Psoas muscle (tissue), 8 donors: ENCODE measurements around the gene STARD13. TPM values are rescaled to one million over a fixed set of nuclear protein-coding genes. Genes with fewer than 3 reads are reported as not detected.

ENCODE experiments used
- ATAC-seq, 4 donors: fragments of 200-7000 bp; cut with Tn5 transposase; one replicate each; pipeline ENCODE4 v1.9.1; 2020; ENCODE audit warnings: moderate library complexity in 3 of 4, mild to moderate bottlenecking in 2 of 4
- DNase-seq, 2 donors: peaks; one replicate each; pipeline ENCODE4 v3.0.0-alpha.2; 2020
- H3K27ac ChIP-seq: fragments of 200-600 bp; one replicate; pipeline ENCODE4 v1.8.0; 2022
- H3K27me3 ChIP-seq, 3 donors: fragments of 200-600 bp in 1 of 3; one replicate each; pipeline versions ENCODE4 v1.6.1 to v1.8.0; 2013 to 2022; ENCODE audit warnings: low read length in 2 of 3, mild to moderate bottlenecking in 2 of 3, moderate library complexity in 1 of 3; ENCODE audit not compliant: insufficient read depth in 3 of 3
- H3K36me3 ChIP-seq, 2 donors: fragments of 200-600 bp in 1 of 2; one replicate each; pipeline versions ENCODE4 v1.6.1 to v1.8.0; 2013 to 2022; ENCODE audit warnings: low read depth in 1 of 2, mild to moderate bottlenecking in 1 of 2, moderate library complexity in 1 of 2; ENCODE audit not compliant: insufficient read depth in 1 of 2
- H3K4me1 ChIP-seq: fragments of 200-600 bp; one replicate; pipeline ENCODE4 v1.8.0; 2022
- H3K4me3 ChIP-seq: fragments of 200-600 bp; one replicate; pipeline ENCODE4 v1.8.0; 2022; ENCODE audit warnings: mild to moderate bottlenecking
- H3K9me3 ChIP-seq: fragments of 200-600 bp; one replicate; pipeline ENCODE4 v1.8.0; 2022
- WGBS, 3 donors: extraction: QIAGEN DNeasy Blood & Tissue Kit; methylation state at CpG; one replicate each; pipeline versions ENCODE4 v1.1.6 to v1.1.7; 2013; 5-methylcytosine and 5-hydroxymethylcytosine counted together
- intact Hi-C, 2 donors: fragments of 100-400 bp; cut with DNase I; formaldehyde crosslinking; loops; one replicate each; pipeline versions ENCODE4 v1.11.0 to v1.14.2; 2022
- polyA plus RNA-seq, 3 donors: library from polyadenylated mRNA; stranded (reverse); fragments of 200-250 nt; gene quantifications; one replicate each; pipeline ENCODE4 v1.2.3, GENCODE V29; 2013
- total RNA-seq, 4 donors: library from RNA; stranded (reverse); fragmentation: NEBNext Ultra II Directional in 2 of 4; extraction: Animal tissue kit (Norgen Biotek cat#: 25700) in 2 of 4; gene quantifications; one replicate each; pipeline versions ENCODE4 v1.2.1 to v1.2.4, GENCODE V29; 2021 to 2023
- TF ChIP-seq, protein P1 (sequence below): fragments of 200-600 bp; IDR thresholded peaks from one replicate; pipeline ENCODE4 v1.8.0; 2022; ENCODE audit warnings: antibody characterized with exemption
- donor health status: healthy with polysubstance abuse.
- donor health status: DM: no; HTN: no; CAD: no; lungs with moderate emphysema.
- donor health status: Bipolar disorder and iron deficiency.
- donor health status: healthy.
- donor health status: DM: yes; HTN: yes; CAD: no.
- donor health status: DM: no; HTN: no; CAD: no.
- donor health status: DM: no; HTN: no; CAD: no.
- donor health status: DM: yes; HTN: yes; CAD: no.

STARD13 gene
- total and polyA plus RNA-seq, 7 donors = 2.3 to 9.2 (median 5.6) TPM

DNA sequence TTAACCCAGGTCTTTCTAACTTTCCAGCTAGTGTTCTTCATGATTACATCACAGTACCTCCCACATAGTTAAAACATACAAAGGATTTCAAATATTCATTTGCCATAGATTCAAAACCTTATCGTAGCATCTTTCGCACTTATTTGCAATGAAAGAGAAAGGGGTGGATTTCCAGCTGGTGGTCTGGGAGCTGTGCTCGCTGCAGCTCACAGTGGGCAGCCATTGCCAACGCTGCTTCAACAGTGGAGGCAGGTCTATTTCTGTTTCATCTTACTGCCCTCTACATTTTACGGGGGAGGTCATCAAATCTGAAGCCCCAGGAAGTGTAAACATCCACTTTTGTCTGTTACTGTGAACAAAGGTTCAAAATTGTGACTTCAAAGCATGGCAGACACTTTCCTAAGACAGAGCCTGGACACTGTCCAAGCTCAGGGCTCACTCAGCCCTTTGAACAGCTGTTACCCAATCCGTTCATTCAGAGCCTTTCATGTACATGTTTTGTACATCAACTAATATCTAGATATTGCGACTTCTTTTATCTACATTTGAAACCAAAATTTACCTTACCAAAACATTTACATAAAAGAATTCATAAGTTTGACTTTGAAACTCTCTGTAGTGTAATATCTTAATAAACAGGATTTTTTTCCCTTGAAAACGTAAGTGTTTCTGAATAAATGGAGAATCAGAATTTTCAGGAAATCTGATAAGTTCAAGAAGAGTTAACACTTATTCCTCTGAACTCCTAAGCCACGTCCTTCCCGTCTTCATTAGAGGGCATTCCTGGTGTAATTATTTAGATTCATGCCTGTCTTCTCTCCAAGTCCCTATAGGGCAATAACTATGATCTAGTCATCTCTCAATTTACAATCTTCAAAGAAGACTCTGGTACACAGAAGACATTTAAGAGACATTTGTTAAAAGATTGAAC lies 25.1 kb downstream of the STARD13 start:
- peaks cover 55% of the 10 kb centered on the region for H3K4me1 ChIP-seq
- H3K36me3 ChIP-seq = no peaks in the 10 kb centered on the region
- 52 to 64% (median 58%) methylated on average over 10 of the region's 10 CpGs for WGBS, 3 donors
- intact Hi-C loops = no loop called here
- ATAC-seq (peak in 1 of 4 donors; percentile 50), DNase-seq (no peak)
- TF ChIP-seq, protein P1, sequence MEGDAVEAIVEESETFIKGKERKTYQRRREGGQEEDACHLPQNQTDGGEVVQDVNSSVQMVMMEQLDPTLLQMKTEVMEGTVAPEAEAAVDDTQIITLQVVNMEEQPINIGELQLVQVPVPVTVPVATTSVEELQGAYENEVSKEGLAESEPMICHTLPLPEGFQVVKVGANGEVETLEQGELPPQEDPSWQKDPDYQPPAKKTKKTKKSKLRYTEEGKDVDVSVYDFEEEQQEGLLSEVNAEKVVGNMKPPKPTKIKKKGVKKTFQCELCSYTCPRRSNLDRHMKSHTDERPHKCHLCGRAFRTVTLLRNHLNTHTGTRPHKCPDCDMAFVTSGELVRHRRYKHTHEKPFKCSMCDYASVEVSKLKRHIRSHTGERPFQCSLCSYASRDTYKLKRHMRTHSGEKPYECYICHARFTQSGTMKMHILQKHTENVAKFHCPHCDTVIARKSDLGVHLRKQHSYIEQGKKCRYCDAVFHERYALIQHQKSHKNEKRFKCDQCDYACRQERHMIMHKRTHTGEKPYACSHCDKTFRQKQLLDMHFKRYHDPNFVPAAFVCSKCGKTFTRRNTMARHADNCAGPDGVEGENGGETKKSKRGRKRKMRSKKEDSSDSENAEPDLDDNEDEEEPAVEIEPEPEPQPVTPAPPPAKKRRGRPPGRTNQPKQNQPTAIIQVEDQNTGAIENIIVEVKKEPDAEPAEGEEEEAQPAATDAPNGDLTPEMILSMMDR = no peak
- no peak overlapping the region for H3K27ac ChIP-seq
- no peaks in the 10 kb centered on the region for H3K27me3 ChIP-seq
- H3K4me3 ChIP-seq = no peak overlapping the region
- H3K9me3 ChIP-seq = no peaks in the 10 kb centered on the region

DNA sequence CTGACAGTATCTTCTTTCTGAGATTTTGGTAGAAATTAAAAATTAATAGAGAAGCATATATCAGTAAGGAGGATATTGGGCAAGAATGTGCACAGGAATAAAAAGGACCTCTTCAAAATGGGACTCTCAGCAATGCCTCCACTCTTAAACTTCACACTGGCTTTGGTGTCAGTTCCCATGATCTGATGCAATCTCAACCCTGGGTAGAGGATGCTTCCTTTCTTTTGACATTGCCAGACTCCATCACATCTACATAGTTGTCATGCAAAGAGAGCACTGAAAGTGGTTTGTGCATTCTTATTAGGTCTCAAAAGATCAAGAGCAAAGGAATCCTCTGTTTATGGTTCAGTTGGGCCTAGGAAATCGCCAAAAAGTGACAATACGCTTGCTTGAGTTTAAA lies 26.3 kb downstream of the STARD13 start:
- peaks cover 44% of the 10 kb centered on the region for H3K4me1 ChIP-seq
- intact Hi-C loops = no loop called here

GRCh38 chr13:33258808-33259193 lies 26.8 kb downstream of the STARD13 start:
- Histone ChIP-seq H3K9me3 (no peaks in the 10 kb centered on the region), H3K27ac (no peak overlapping the region), H3K36me3 (no peaks in the 10 kb centered on the region), H3K27me3 (no peaks in the 10 kb centered on the region), H3K4me3 (no peak overlapping the region), H3K4me1 (peaks cover 39% of the 10 kb centered on the region)
- DNase-seq (no peak), ATAC-seq (peak in 2 of 4 donors; percentile 17 to 29)
- intact Hi-C loops = no loop called here
- TF ChIP-seq, protein P1 = no peak

More for the DNA sequence above, 26.3 kb downstream of the STARD13 start:
- Histone ChIP-seq H3K36me3 (no peaks in the 10 kb centered on the region), H3K9me3 (no peaks in the 10 kb centered on the region), H3K27ac (no peak overlapping the region), H3K27me3 (no peaks in the 10 kb centered on the region), H3K4me3 (no peak overlapping the region)
- WGBS, 3 donors = 92 to 97% (median 94%) methylated on average over 2 of the region's 2 CpGs
- TF ChIP-seq, protein P1 = no peak
- ATAC-seq (no peak), DNase-seq (no peak)

- H3K4me1 ChIP-seq = peaks cover 32% of the 10 kb centered on the region
- DNase-seq = no peak
- WGBS, 3 donors = 73 to 90% (median 74%) methylated on average over 7 of the region's 7 CpGs
- no peak for ATAC-seq
- TF ChIP-seq, protein P1 = no peak
- H3K4me3 ChIP-seq = no peak overlapping the region
- no peaks in the 10 kb centered on the region for H3K36me3 ChIP-seq
- intact Hi-C loops = no loop called here
- H3K27me3 ChIP-seq = no peaks in the 10 kb centered on the region
- H3K27ac ChIP-seq = no peak overlapping the region
- H3K9me3 ChIP-seq = no peaks in the 10 kb centered on the region
Measured at GRCh38 chr13:33257841-33258807, 27.4 kb downstream of the STARD13 start.
